Fibroblast of skin of left biceps (primary cell): ENCODE results near the gene CUEDC2.

Experiments
- DNase-seq, 2 experiments: peaks; one replicate each; pipeline ENCODE4 v3.0.0-alpha.2; 2013; ENCODE audit warnings: low read depth in 2 of 2

CUEDC2 gene

GRCh38 chr10:102396730-102397151 is 35.6 kb downstream of the CUEDC2 start:
- no peak for DNase-seq

- no peak for DNase-seq
These were observed 36.1 kb downstream of the CUEDC2 start for GRCh38 chr10:102396317-102396650.

- DNase-seq = peak; percentile 43 to 45
These were observed 36.7 kb downstream of the CUEDC2 start, which contains the start of gene NFKB2 for GRCh38 chr10:102395400-102396316. NFKB2 (plus strand) TSS chr10:102395705; CDS start chr10:102395960, 255 bp downstream.

GRCh38 chr10:102394801-102395399 is 37.5 kb downstream of the CUEDC2 start:
- DNase-seq = no peak

- DNase-seq = peak; percentile 66 to 74
These were observed 38.1 kb downstream of the CUEDC2 start for GRCh38 chr10:102394079-102394800.

GRCh38 chr10:102393411-102394078 is 38.8 kb downstream of the CUEDC2 start:
- DNase-seq = no peak

- no peak for DNase-seq
These were observed 40.1 kb downstream of the CUEDC2 start for GRCh38 chr10:102392306-102392705.

GRCh38 chr10:102389894-102390293 is 42.5 kb downstream of the CUEDC2 start:
- DNase-seq = no peak

- DNase-seq = no peak
These were observed 47.6 kb downstream of the CUEDC2 start for GRCh38 chr10:102384606-102385429.

- no peak for DNase-seq
These were observed 48.3 kb downstream of the CUEDC2 start for GRCh38 chr10:102384053-102384452.

- no peak for DNase-seq
These were observed 49.5 kb downstream of the CUEDC2 start for GRCh38 chr10:102382871-102383270.

- DNase-seq = no peak
These were observed 50.4 kb downstream of the CUEDC2 start for GRCh38 chr10:102381983-102382382.

- no peak for DNase-seq
These were observed 53.0 kb downstream of the CUEDC2 start for GRCh38 chr10:102379383-102379782.

GRCh38 chr10:102376901-102377300 is 55.5 kb downstream of the CUEDC2 start:
- no peak for DNase-seq

GRCh38 chr10:102375867-102376266 is 56.5 kb downstream of the CUEDC2 start:
- no peak for DNase-seq

GRCh38 chr10:102375250-102375649 is 57.1 kb downstream of the CUEDC2 start:
- DNase-seq = no peak
